Lung (tissue), 12 donors: ENCODE data around the gene SEC62. TPM values are rescaled to one million over a fixed set of nuclear protein-coding genes. Genes with fewer than 3 reads are reported as not detected.

Experiments
- ATAC-seq: fragments of 200-7000 bp; cut with Tn5 transposase; one replicate; pipeline ENCODE4 v1.9.1; 2020; ENCODE audit warnings: moderate number of reproducible peaks; ENCODE audit not compliant: insufficient read depth, low FRiP score
- DNase-seq, 3 donors: peaks; one replicate each; pipeline ENCODE4 v3.0.0-alpha.2; 2013 to 2017
- H3K27ac ChIP-seq, 2 donors: one replicate each; pipeline ENCODE4 v1.5.1; 2013; ENCODE audit warnings: mild to moderate bottlenecking in 2 of 2, moderate library complexity in 2 of 2, control low read depth in 1 of 2, inconsistent platforms in 1 of 2, low read depth in 1 of 2, low read length in 1 of 2
- H3K27me3 ChIP-seq, 3 donors: one replicate each; pipeline ENCODE4 v1.5.1; 2013; ENCODE audit warnings: low read length in 2 of 3; ENCODE audit not compliant: control insufficient read depth in 3 of 3, insufficient read depth in 3 of 3
- H3K36me3 ChIP-seq, 4 donors: one replicate each; pipeline ENCODE4 v1.5.1; 2013; ENCODE audit warnings: low read length in 4 of 4, mild to moderate bottlenecking in 1 of 4, moderate library complexity in 1 of 4; ENCODE audit not compliant: control insufficient read depth in 4 of 4, insufficient read depth in 4 of 4
- H3K4me1 ChIP-seq, 5 donors: one replicate each; pipeline ENCODE4 v1.5.1; 2013; ENCODE audit warnings: low read length in 5 of 5, mild to moderate bottlenecking in 2 of 5, moderate library complexity in 1 of 5; ENCODE audit not compliant: control insufficient read depth in 5 of 5, insufficient read depth in 5 of 5
- H3K4me3 ChIP-seq: one replicate; pipeline ENCODE4 v1.5.1; 2013; ENCODE audit warnings: mild to moderate bottlenecking, control low read depth, moderate library complexity
- H3K9ac ChIP-seq, 2 donors: one replicate each; pipeline ENCODE4 v1.5.1; 2013; ENCODE audit warnings: low read length in 2 of 2, control low read depth in 1 of 2; ENCODE audit not compliant: insufficient read depth in 1 of 2
- H3K9me3 ChIP-seq, 4 donors: one replicate each; pipeline ENCODE4 v1.5.1; 2013; ENCODE audit warnings: low read length in 3 of 4, mild to moderate bottlenecking in 1 of 4, moderate library complexity in 1 of 4; ENCODE audit not compliant: control insufficient read depth in 4 of 4, insufficient read depth in 3 of 4
- CTCF ChIP-seq: IDR thresholded peaks from 2 replicates; pipeline ENCODE4 v1.5.1; 2012; ENCODE audit warnings: mild to moderate bottlenecking; ENCODE audit errors: control extremely low read depth, extremely low read depth
- WGBS, 2 donors: extraction: QIAGEN DNeasy Blood & Tissue Kit; methylation state at CpG; one replicate each; pipeline ENCODE4 v1.1.7; 2013; 5-methylcytosine and 5-hydroxymethylcytosine counted together
- polyA plus RNA-seq, 2 donors: library from polyadenylated mRNA; stranded (reverse); fragments of 200-250 nt; gene quantifications; one replicate each; pipeline ENCODE4 v1.2.1, GENCODE V29; 2013
- total RNA-seq, 2 donors: library from RNA; depleted of rRNA in 1 of 2; stranded (reverse); fragments of >200 nt in 1 of 2; gene quantifications; one replicate each; pipeline ENCODE4 v1.2.1, GENCODE V29; 2014 to 2021
- donor health status: control.
- donor health status: control.
- donor health status: Bipolar disorder and iron deficiency.
- donor health status: healthy.
- donor health status: DM: yes; HTN: yes; CAD: no.

The SEC62 gene
- total and polyA plus RNA-seq, 4 donors = 55.2 to 96.5 (median 62.7) TPM

- no peaks in the 10 kb centered on the region for H3K27me3 ChIP-seq
- peaks cover 0 to 12% (median 6%) of the 10 kb centered on the region in 4 donors for H3K36me3 ChIP-seq
- 96 to 97% methylated on average over 2 of the region's 2 CpGs for WGBS, 2 donors
- H3K4me1 ChIP-seq = peaks cover 0 to 24% (median 7%) of the 10 kb centered on the region in 5 donors
- H3K4me3 ChIP-seq = no peak overlapping the region
- no peak overlapping the region for H3K9ac ChIP-seq
- no peak for TF ChIP-seq CTCF
- DNase-seq = no peak
- H3K9me3 ChIP-seq = no peaks in the 10 kb centered on the region
- ATAC-seq = no peak
- H3K27ac ChIP-seq = no peak overlapping the region
Observed at GRCh38 chr3:169996063-169996462, 29.5 kb downstream of the SEC62 start.

GRCh38 chr3:169998668-169999131, 32.1 kb downstream of the SEC62 start:
- no peak for ATAC-seq

GRCh38 chr3:169999433-169999832, 32.8 kb downstream of the SEC62 start:
- no peak for DNase-seq
- TF ChIP-seq CTCF = no peak

More at GRCh38 chr3:169998668-169999131, 32.1 kb downstream of the SEC62 start:
- Histone ChIP-seq H3K27me3 (no peaks in the 10 kb centered on the region), H3K4me3 (no peak overlapping the region), H3K36me3 (peaks cover 0 to 4% (median 3%) of the 10 kb centered on the region in 4 donors), H3K27ac (no peak overlapping the region), H3K9ac (no peak overlapping the region), H3K4me1 (peaks cover 2 to 16% (median 4%) of the 10 kb centered on the region in 5 donors), H3K9me3 (no peaks in the 10 kb centered on the region)
- no peak for DNase-seq
- 27 to 29% methylated on average over 2 of the region's 2 CpGs for WGBS, 2 donors
- TF ChIP-seq CTCF = no peak

GRCh38 chr3:170000051-170000450, 33.4 kb downstream of the SEC62 start:
- Histone ChIP-seq H3K9ac (no peak overlapping the region), H3K36me3 (peaks cover 0 to 3% (median 3%) of the 10 kb centered on the region in 4 donors), H3K27me3 (no peaks in the 10 kb centered on the region), H3K4me3 (no peak overlapping the region), H3K4me1 (peaks cover 1 to 7% (median 3%) of the 10 kb centered on the region in 5 donors), H3K9me3 (no peaks in the 10 kb centered on the region), H3K27ac (no peak overlapping the region)
- TF ChIP-seq CTCF = no peak
- ATAC-seq = no peak
- whole genome bisulfite sequencing, 2 donors = 99 to 100% methylated on average over 2 of the region's 2 CpGs
- no peak for DNase-seq

More at GRCh38 chr3:169999433-169999832, 32.8 kb downstream of the SEC62 start:
- H3K27me3 ChIP-seq = no peaks in the 10 kb centered on the region
- no peaks in the 10 kb centered on the region for H3K9me3 ChIP-seq
- no peak overlapping the region for H3K27ac ChIP-seq
- H3K36me3 ChIP-seq = peaks cover 0 to 3% (median 3%) of the 10 kb centered on the region in 4 donors
- no peak overlapping the region for H3K4me3 ChIP-seq
- WGBS, 2 donors = 97% methylated on average over 1 of the region's 1 CpG
- peaks cover 2 to 14% (median 4%) of the 10 kb centered on the region in 5 donors for H3K4me1 ChIP-seq
- H3K9ac ChIP-seq = no peak overlapping the region
- no peak for ATAC-seq
